ENCODE results near the gene KANSL2.
"Not testable (repeated sequence)": the region's sequence is repeated elsewhere in the genome, so short reads cannot be mapped to it uniquely, and the experiment has no call there.

Gene KANSL2, protein sequence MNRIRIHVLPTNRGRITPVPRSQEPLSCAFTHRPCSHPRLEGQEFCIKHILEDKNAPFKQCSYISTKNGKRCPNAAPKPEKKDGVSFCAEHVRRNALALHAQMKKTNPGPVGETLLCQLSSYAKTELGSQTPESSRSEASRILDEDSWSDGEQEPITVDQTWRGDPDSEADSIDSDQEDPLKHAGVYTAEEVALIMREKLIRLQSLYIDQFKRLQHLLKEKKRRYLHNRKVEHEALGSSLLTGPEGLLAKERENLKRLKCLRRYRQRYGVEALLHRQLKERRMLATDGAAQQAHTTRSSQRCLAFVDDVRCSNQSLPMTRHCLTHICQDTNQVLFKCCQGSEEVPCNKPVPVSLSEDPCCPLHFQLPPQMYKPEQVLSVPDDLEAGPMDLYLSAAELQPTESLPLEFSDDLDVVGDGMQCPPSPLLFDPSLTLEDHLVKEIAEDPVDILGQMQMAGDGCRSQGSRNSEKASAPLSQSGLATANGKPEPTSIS

DNA sequence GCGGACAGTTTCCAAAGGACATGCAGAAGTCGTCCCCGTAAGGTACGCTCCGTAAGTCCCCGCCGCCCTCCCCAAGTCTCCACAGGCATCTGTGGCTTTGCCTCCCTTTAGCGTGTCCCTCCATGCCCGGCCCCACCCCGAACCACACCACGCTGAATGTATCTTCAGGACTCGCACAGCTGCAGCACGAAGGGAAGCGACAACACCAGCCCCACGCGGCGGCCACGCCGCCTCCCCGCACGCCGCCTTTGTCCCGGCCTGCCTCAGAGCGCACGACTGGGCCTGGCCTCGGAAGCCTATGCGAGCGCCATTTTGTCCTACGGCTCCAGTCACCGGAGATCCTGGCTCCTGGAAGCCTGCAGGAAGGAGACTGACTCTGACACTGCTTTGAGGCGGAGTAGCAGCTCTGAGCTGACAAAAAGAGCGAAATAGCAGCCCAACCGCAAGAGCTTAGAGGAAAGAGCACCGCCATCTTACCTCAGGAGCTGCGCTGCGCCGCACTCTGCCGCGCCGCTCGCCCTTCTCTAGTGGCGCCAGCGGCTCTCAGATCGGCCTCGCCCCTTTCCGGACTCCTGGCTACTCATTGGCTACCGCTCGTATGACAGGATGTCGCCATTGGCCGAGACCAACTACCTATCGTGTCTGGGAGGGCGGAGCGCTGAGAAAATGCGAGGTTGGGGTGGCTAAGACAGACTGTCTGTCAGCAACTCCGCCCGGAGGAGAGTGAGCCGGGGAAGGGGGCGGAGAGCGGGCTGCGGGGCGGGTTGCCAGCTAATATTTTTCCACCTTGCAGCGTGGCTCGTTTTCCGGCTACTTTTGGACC, at the start of gene KANSL2:
Gene KANSL2, minus strand, starts transcription at position 529 of the 823 bp plus-strand sequence. CDS start 606 bp downstream, outside the sequence.
- peak; percentile 98 to 99 for DNase-seq

DNA sequence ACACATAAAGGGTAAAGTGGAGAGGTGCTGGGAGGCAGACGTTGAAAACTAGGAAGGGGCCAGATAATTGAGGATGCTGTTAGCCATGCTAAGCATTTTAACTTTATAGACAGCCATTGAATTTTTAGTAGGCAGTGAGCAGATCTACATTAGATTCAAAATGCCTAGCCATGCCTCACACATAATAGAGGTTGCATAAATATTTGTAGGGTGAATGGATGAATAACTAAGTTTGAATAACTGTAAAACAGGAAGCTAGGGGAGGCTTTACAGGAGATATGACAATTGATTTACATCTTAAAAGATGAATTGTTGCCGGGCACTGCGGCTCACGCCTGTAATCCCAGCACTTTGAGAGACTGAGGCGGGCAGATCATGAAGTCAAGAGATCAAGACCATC, 46.8 kb upstream of the KANSL2 start:
- DNase-seq, result no peak

DNA sequence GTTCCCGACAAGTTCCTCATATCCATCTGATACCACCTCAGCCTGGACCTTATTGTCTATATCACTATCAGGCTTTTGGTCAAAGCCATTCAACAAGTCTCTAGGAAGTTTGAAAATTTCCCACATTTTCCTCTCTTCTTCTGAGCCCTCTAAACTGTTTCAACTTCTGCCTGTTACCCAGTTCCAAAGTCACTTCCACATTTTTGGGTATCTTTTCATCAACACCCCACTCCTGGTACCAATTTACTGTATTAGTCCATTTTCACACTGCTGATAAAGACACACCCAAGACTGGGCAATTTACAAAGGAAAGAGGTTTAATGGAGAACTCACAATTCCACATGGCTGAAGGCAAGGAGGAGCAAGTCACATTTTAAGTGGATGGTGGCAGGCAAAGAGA, 38.7 kb upstream of the KANSL2 start:
- DNase-seq, result not testable (repeated sequence)

DNA sequence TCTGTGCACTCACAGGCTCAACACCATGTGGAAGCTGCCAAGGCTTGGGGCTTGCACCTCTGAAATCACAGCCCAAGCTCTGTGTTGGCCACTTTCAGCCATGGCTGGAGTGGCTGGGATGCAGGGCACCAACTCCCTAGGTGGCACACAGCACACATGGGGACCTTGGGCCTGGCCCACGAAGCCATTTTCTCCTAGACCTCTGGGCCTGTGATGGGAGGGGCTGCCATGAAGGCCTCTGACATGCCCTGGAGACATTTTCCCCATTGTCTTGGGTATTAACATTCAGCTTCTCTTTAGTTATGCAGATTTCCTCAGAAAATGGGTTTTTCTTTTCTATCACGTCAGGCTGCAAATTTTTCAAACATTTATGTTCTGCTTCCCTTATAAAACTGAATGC, 38.1 kb upstream of the KANSL2 start:
- not testable (repeated sequence) for DNase-seq

DNA sequence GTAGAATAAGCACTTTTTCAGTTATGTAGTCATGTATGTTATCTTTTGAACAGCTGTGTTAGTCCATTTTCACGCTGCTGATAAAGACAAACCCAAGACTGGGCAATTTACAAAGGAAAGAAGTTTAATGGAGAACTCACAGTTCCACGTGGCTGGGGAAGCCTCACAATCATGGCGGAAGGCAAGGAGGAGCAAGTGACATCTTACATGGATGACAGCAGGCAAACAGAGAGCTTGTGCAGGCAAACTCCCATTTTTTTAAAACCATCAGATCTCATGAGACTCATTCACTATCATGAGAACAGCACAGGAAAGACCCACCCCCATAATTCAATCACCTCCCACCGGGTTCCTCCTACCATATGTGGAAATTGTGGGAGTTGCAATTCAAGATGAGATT, 37.0 kb upstream of the KANSL2 start:
- DNase-seq, result not testable (repeated sequence)

DNA sequence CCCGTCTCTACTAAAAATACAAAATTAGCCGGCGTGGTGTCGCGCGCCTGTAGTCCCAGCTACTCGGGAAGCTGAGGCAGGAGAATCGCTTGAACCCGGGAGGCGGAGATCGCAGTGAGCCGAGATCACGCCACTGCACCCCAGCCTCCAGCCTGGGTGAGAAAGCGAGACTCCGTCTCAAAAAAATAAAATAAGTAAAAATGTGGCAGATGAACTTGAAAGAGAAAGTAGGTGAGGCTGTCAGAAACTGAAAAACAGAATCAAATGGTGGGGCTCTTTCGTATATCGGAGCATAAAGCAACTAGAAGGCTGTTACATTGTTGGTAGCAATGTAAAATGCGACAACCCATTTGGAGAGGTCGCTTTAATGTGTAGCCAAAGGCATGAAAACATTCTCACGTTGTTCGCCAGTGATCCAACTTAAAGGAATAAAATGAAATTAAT, 35.2 kb upstream of the KANSL2 start:
- DNase-seq, result no peak

DNA sequence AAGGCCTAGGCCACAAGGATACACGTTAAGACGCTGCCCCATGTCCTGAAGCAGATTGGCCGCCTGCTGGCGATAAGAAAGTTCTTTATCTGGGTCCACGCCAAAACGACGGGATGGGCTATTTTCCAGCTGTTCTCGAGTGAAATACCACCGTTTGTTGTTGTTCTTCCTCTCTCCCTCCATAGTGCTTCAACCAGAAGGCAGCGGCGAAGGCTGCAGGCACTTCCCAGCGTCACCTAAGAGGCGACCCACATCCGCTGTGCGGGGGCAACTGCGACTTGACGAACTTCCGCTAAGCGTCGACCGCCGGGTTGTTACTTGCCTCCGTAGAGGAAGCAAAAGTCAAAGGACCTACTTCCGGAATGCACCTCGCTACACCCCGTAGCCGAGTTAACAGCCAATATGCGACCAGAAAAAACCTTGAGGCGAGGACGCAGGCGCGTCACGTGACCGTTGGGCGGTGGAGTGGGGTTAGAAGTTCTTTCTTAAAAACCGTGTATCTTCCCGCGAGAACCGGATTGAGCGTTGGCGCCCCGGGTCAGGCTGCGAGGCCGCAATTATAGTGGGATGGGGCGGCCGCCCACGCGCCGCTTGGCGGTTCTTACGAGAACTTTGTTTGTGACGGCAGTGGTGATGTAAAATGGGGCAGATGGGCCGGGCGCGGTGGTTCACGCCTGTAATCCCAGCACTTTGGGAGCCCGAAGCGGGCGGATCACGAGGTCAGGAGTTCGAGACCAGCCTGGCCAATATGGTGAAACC, 34.6 kb upstream of the KANSL2 start, which contains the start of gene CCNT1:
Gene CCNT1, minus strand, starts transcription at position 215 of the 759 bp plus-strand sequence. Its CDS starts 32 bp downstream, at position 183.
- DNase-seq, result peak; percentile 99 to 100

DNA sequence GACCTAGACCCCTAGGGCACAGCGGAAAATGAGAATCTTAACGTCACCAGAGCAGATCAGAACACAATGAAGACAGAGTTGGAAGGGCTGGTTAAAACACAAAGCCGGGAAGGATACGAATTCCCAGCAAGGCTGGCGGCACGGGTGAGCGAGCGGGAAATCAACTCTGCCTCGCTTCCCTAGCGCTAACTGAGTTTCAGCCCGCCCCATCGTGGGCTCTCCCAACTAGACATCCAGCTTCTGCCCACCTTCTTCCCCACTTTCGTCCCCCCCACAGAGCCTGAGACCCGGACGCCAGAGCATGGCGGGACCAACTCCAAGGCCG, 34.1 kb upstream of the KANSL2 start:
- peak in 1 of 2 experiments; percentile 26 for DNase-seq

DNA sequence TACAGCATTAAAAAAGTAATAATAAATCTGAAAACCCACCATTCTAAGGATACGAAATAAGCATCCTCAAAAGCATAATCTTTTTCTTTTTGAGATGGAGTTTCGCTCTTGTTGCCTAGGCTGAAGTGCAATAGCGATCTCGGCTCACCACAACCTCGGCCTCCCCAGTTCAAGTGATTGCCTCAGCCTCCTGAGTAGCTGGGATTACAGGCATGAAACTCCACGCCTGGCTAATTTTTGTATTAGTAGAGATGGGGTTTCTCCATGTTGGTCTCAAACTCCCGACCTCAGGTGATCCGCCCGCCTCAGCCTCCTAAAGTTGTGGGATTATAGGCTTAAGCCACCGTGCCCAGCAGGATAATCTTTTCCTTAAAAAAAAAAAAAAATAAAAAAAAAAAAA, 30.2 kb upstream of the KANSL2 start:
- no peak for DNase-seq

DNA sequence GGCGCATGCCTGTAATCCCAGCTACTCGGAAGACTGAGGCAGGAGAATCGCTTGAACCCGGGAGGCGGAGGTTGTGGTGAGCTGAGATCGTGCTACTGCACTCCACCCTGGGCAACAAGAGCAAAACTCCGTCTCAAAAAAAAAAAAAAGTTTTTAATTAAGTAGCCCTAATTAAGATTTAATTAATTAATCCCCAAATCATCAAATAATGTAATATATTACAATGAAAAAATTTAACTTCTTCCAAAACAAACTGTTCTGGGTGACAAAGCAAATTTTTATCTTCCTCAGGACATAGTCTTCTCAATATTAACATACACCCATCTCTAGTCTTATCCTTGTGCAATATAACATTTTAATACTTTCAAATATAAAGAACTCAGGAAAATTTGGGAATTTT, 16.8 kb upstream of the KANSL2 start:
- DNase-seq, result not testable (repeated sequence)

DNA sequence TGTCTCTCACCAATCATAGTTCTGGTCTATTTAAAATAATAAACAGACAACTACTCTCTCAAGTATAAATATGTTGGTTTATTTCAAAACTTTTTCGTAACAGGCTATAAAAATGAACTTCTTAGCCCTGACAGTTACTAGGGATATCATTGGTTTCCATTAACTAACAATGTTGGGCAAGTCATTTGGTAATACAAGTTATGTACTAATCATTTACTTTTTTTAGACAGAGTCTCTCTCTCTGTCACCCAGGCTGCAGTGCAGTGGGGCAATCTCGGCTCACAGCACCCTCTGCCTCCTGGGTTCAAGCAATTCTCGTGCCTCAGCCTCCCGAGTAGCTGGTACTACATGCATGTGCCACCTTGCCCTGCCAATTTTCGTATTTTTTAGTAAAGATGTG, 14.6 kb upstream of the KANSL2 start:
- DNase-seq, result no peak

DNA sequence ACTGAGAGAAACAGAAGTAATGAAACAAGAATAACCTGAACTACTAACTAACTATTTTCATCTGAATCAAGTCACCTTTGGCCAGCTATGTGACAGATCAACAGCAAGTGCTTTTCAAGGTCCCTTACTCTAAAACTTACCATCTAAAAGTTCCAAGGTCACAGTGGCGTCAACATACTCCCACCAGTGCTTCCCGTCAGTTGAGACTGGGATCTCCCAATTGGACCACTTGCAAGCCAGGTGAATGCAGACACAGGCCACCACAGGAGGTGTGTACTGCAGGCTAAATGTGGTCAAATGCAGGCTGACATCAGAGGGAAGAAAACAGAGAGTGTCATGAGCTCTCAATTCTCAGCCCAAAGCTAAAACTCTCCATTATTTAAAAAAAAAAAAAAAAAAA, 13.8 kb upstream of the KANSL2 start:
- no peak for DNase-seq

DNA sequence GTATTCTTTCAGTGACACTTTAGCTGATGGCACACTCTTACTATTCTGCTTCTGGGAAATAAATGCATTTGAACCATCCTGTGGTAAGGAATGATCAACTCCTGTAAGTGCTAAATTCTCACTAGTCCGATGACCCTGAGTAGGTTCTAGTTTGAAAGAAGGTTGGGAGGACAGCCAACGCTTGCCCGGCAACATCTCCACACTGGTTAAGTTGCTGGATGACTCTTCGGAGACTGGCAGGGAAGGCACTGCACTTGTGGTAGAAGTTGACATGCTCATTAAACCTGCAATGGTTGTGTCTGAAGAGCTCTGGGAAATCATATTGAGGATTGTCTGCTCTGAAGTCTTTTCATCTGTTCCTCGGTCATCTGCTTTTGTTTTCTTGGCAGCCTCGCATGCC, 12.0 kb upstream of the KANSL2 start:
- DNase-seq, result no peak

DNA sequence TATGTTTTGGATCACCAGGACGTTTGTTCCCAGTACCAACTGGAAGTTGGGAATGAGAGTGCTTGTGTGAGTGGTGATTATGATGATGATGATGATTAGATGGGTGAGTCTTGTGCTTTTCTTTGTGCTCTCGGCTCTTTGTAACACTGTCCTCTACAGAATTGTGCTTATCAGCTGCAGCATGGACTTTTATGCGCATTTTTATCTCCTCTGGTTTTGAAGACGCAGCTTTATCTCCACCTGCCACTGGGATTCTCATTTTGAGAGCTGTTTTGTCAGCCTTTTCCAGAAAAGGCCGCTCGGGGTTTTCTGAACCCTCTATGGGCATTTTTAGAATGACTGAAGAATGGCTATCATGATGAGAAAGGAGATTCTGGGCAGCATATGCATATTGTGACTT, 11.5 kb upstream of the KANSL2 start:
- no peak for DNase-seq

DNA sequence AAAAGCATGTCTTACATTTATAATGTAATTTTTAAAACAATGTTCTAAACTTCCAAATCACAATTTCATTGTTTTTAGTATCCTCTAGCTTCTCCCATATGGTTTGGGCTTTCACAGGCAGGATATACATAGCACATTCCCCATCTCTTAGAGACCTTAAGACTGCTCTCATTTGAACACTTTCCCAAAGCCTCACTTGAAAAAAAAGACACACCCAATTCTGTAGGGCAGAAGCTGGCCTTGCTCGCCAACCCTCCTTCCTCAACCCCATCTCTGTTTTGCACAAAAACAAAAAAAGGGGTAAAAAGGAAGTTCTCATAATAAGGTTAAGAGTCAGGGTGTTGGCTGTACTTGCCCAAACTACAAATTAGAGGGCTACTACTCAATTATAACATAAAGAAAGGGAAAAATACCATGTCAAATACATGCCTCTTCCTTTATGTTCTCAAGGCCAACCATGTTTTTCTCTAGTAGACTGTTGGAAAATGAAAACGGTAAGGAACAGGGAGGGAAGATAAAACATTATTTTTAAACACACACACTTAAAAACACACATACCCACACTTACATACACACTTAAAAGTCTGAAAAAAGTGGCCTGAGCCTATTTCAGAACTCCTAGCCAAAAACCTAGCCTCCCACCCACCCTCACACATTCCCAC, 9.9 kb upstream of the KANSL2 start:
- DNase-seq, result no peak

DNA sequence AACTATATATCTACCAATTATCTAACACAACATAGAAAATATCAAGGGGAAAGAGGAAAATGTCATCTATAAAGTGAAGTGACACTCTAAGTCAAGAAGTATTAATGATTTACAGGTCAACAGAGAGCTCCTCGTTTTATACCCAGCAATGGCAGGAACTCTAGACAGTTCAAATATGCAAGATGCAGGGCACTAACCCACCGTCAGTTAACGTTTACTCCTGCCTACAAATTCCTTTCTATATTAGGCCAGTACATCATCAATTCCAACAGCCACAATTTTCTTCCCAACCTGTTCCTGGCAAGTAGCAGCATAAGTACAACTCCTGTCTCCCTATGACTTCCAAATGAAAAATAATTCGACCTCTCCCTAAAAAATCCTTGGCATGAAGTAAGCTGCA, 9.0 kb upstream of the KANSL2 start:
- no peak for DNase-seq

DNA sequence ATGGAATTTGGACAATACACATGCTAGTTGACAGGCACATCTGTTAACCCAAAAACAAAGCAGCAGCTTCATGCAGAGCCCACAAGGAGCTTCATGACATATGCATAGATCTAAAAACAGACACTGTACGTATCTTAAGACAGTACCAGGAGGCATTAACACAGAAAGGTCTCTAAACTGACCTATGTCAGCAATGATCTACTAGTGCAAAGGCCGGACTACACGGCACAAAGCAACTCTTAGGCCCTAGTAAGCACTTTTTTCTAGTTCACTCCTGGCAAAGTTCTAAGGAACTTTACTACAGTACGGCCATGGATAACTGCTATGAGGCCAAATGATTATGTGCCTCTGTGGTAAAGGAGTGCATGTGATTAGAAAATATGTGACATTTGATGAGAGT, 8.4 kb upstream of the KANSL2 start:
- DNase-seq, result no peak

DNA sequence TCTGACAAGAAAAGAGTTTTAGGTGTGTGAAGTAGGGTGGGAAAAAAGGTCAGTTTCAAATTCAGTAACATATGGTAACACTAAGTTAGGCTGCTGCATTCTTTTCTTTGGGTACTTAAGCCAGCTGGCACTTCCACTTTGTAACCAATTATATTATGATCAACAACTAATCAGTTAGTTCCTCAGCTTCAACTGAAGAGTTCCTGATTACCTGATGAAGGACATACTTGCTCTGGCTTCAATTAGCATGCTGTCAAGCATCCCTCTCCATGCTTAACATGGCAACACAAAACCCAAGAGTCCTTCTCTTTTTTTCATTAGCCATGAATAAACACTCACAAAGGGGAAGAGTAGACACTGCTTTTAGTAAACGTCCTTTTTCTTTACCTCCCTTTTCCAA, 6.8 kb upstream of the KANSL2 start:
- no peak for DNase-seq

DNA sequence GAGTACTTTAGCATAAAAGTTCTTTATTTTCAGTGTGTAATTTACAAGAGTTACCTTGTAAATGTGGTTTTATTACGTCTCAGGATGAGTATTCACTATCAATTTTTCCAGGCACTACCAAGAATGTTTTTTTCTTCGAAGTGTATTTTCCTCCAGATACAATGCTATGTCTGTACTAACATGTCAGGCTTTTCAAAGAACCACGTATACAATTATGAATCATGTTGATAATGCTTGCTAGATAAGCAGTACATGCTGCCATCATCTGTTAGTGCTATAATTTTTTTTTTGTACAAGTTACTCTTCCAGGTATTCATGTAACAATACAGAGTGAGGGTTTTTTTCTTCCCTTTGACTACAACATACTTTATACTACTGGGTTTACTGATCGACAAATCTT, 5.6 kb upstream of the KANSL2 start:
- DNase-seq, result no peak

DNA sequence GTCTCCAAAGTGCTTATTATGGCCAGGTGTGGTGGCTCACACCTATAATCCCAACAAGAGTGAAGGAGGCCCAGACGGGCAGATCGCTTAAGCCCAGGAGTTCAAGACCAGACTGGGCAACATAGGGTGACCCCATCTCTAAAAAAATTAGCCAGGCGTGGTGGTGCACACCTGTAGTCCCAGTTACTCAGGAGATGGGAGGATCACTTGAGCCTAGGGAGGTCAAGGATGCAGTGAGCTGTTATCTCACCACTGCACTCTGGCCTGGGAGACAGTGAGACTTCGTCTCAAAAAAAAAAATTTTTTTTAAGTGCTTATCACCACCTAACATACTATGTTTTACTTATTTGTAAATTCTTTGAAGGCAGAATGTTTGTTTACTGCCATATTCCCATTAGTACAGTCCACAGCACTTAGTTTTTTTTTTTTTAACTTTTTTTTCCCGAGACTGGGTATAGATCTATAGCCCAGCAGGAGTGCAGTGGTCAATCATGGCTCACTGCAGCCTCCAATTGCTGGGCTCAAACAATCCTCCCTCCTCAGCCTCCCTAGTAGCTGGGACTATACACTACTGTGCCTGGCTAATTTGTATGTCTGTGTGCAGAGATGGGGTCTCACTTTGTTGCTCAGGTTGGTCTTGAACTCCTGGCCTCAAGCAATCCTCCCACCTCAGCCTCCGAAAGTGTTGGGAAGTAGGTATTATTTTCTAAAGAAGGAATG, 4.7 kb upstream of the KANSL2 start:
- no peak for DNase-seq

DNA sequence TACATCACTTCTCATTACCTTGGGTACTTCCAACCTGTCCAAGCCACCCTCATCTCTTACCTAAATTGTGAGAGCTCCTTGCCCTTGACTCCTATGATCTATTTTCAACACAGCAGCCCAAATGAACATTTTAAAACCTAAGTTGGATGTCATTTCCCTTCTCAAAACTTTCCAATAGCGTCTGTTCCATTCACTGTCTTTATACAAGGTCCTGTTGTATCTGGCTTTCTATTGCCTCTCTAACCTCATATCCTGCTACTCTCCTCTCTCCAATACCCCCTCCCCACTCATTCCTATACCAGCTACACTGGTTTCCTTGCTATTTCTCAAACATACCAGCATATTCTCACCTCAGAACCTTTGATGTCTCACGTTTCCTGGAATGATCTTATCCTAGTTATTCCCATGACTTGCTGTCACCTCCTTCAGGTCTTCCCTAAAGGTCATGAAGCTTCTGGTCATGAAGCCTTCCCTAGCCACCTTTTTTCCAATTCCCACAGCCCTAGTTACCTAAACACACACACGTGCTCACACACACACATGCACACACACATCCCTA, 4.1 kb upstream of the KANSL2 start:
- no peak for DNase-seq

DNA sequence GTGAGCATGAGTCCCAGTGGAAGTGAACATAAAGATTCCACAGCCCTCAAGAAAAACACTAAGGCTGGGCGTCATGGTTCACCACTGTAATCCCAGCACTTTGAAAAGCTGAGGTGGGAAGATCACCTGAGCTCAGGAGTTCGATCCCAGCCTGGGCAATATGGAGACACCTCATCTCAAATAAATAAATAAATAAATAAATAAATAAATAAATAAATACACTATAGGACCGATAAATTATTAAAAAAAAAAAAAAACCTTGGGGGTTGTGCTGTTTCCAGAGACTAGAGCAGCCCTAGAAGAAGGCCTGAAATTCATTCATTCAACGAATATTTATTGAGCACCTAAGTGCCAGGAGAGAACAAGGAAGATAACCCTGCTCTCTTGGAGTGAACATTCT, 1.5 kb upstream of the KANSL2 start:
- DNase-seq, result no peak
